OCI-LY3 (cell line): Measurements from ENCODE around the gene ATPAF2.

Experiments
- H2AFZ ChIP-seq: fragments of 200-600, 300-600 bp; shearing (Covaris generic); 2 replicates; pipeline ENCODE4 v1.6.0; 2014; ENCODE audit warnings: antibody characterized with exemption, low read depth, low read length
- H3K27ac ChIP-seq: fragments of 200-600, 300-600 bp; sonication (generic); 2 replicates; pipeline ENCODE4 v1.5.1; 2014; ENCODE audit warnings: mild to moderate bottlenecking, low read length, moderate library complexity, mixed read lengths
- H3K27me3 ChIP-seq: fragments of 200-600, 300-600 bp; sonication (generic); 2 replicates; pipeline ENCODE4 v1.6.1; 2014; ENCODE audit warnings: low read depth, low read length, mixed read lengths
- H3K36me3 ChIP-seq: fragments of 200-600, 300-600 bp; sonication (generic); replicated peaks from 2 replicates; pipeline ENCODE3; 2014; ENCODE audit warnings: low read depth, low read length, mixed read lengths
- H3K4me1 ChIP-seq: fragments of 300-600, 200-600 bp; sonication (generic); 2 replicates; pipeline ENCODE4 v1.6.1; 2014; ENCODE audit warnings: low read length, mixed read lengths
- H3K4me2 ChIP-seq: fragments of 200-600, 300-600 bp; sonication (generic); 2 replicates; pipeline ENCODE4 v1.6.1; 2014; ENCODE audit warnings: low read length, mixed read lengths
- H3K4me3 ChIP-seq: fragments of 300-600, 200-600 bp; sonication (generic); 2 replicates; pipeline ENCODE4 v1.5.1; 2014; ENCODE audit warnings: antibody characterized with exemption, mild to moderate bottlenecking, low read length, moderate library complexity
- H3K79me2 ChIP-seq: fragments of 300-600, 200-600 bp; shearing (Covaris generic); 2 replicates; pipeline ENCODE4 v1.6.1; 2014; ENCODE audit warnings: mild to moderate bottlenecking, low read length, mixed read lengths
- H3K9ac ChIP-seq: fragments of 300-600, 200-600 bp; shearing (Covaris generic); 2 replicates; pipeline ENCODE4 v1.6.0; 2014; ENCODE audit warnings: mild to moderate bottlenecking, low read length, moderate library complexity
- H3K9me3 ChIP-seq: fragments of 200-600, 300-600 bp; shearing (Covaris generic); 2 replicates; pipeline ENCODE4 v1.6.1; 2014; ENCODE audit warnings: low read length, mixed read lengths; ENCODE audit not compliant: insufficient read depth
- H4K20me1 ChIP-seq: fragments of 200-600, 300-600 bp; sonication (generic); 2 replicates; pipeline ENCODE4 v1.6.1; 2016; ENCODE audit warnings: low read length, mixed read lengths; ENCODE audit not compliant: insufficient read depth
- CTCF ChIP-seq: fragments of 200-600, 300-600 bp; sonication (generic); IDR thresholded peaks from 2 replicates; pipeline ENCODE4 v1.5.1; 2014; ENCODE audit warnings: antibody characterized with exemption, low read length, low read depth
- EZH2phosphoT487 ChIP-seq: fragments of 200-600 bp; shearing (Covaris generic); IDR thresholded peaks from 2 replicates; pipeline ENCODE4 v1.6.1; 2018; ENCODE audit warnings: antibody characterized with exemption, mixed run types, low read depth

Gene ATPAF2

GRCh38 chr17:17987187-17987896, 51.6 kb downstream of the ATPAF2 start:
- peaks cover 2% of the 10 kb centered on the region; the same call in 1 of the 2 replicates for H3K4me1 ChIP-seq
- TF ChIP-seq EZH2phosphoT487 = no peak
- TF ChIP-seq CTCF = no peak
- H3K4me3 ChIP-seq = no peak overlapping the region
- H3K9ac ChIP-seq = no peak overlapping the region
- H3K4me2 ChIP-seq = no peak overlapping the region
- no peaks in the 10 kb centered on the region for H3K9me3 ChIP-seq
- H3K79me2 ChIP-seq = no peaks in the 10 kb centered on the region
- no peaks in the 10 kb centered on the region for H4K20me1 ChIP-seq
- H3K27me3 ChIP-seq = no peaks in the 10 kb centered on the region
- H3K27ac ChIP-seq = no peak overlapping the region
- H2AFZ ChIP-seq = no peak overlapping the region
- no peaks in the 10 kb centered on the region for H3K36me3 ChIP-seq

DNA sequence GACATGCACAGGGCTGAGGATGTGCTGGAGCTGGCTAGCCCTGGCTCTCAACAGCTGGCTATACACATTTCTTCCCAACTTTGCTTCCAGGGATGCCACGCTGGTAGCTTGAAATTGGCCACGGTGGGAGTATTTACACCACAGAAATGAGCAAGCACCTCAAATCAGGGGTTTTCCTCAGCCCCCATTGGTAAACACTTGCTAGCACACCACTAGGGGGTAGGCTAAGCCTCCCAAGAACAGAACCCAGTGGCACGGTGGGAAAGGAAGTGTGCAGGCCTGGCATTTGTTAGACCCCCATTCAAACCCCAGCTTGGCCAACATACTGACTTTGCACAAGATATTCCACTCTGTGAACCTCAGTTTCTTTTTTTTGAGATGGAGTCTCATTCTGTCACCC, 53.4 kb downstream of the ATPAF2 start:
- TF ChIP-seq CTCF (peak; percentile 26), EZH2phosphoT487 (no peak)

GRCh38 chr17:17985153-17985552, 53.8 kb downstream of the ATPAF2 start:
- no peak overlapping the region for H2AFZ ChIP-seq

More for the DNA sequence above, 53.4 kb downstream of the ATPAF2 start:
- H3K9ac ChIP-seq = no peak overlapping the region
- H3K27me3 ChIP-seq = no peaks in the 10 kb centered on the region
- H2AFZ ChIP-seq = no peak overlapping the region
- no peaks in the 10 kb centered on the region for H4K20me1 ChIP-seq
- H3K27ac ChIP-seq = no peak overlapping the region
- H3K4me2 ChIP-seq = no peak overlapping the region
- no peaks in the 10 kb centered on the region for H3K36me3 ChIP-seq
- H3K4me1 ChIP-seq = peaks cover 2% of the 10 kb centered on the region; the same call in 1 of the 2 replicates
- H3K79me2 ChIP-seq = no peaks in the 10 kb centered on the region
- H3K9me3 ChIP-seq = no peaks in the 10 kb centered on the region
- no peak overlapping the region for H3K4me3 ChIP-seq

More at GRCh38 chr17:17985153-17985552, 53.8 kb downstream of the ATPAF2 start:
- no peak for TF ChIP-seq CTCF
- no peak for TF ChIP-seq EZH2phosphoT487
- no peaks in the 10 kb centered on the region for H3K27me3 ChIP-seq
- H4K20me1 ChIP-seq = no peaks in the 10 kb centered on the region
- no peaks in the 10 kb centered on the region for H3K79me2 ChIP-seq
- no peak overlapping the region for H3K27ac ChIP-seq
- H3K4me2 ChIP-seq = no peak overlapping the region
- no peak overlapping the region for H3K4me3 ChIP-seq
- H3K36me3 ChIP-seq = no peaks in the 10 kb centered on the region
- H3K9ac ChIP-seq = no peak overlapping the region
- H3K4me1 ChIP-seq = peaks cover 2% of the 10 kb centered on the region; the same call in 1 of the 2 replicates
- no peaks in the 10 kb centered on the region for H3K9me3 ChIP-seq
